ENCODE data around the gene WASF2.
A peak's percentile ranks its signal among the peaks of the same experiment; 100 is the strongest.

WASF2 gene

DNA sequence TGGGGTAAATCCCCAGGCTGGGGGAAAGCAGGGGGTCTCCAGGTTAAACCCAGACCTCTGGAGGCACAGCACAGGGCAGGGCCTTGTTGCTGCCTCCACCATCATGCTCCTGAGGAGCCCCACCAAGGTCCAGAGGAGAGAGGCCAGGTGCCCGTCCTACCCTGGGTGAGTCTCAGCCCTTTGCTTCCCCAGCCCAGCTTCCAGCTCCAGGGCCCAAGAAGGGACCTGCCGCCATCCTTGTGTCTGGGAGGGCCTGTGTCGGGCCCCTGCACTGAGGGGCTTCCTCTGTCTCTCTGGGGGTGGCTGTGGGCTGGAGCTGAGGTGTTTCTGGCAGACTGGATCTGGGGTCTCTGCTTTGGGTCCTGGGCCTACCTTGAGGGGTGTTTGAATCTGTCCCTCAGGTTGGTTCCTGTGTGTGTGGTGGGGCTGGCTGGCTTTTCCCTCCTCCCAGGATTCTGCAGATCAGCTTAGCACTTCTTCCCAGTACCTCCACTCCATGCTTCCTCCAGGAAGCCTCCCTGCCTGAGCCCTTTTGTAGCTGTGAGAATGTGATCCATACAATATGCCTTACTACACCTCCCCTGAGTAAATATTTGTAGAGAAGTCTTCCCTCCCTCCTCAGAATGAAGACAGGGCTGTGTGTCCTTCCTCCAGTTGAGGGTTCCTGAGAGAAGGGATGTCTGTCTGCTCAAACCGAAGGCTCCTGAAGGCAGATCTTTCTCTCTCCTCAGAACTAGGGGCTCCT lies 91.4 kb downstream of the WASF2 start:
- DNase-seq, result no peak
- Histone ChIP-seq H3K14ac (ENCODE audit: low read length) (no peak overlapping the region), H3K4me3 (ENCODE audit: low read depth, low read length) (no peak overlapping the region), H3K18ac (ENCODE audit: low read length) (no peak overlapping the region), H3K23ac (ENCODE audit: low read length) (no peak overlapping the region), H3K9ac (ENCODE audit: low read length) (no peak overlapping the region), H2BK12ac (ENCODE audit: low read length) (no peak overlapping the region), H4K12ac (ENCODE audit: low read depth, low read length) (no peak overlapping the region), H3K79me1 (ENCODE audit: low read length) (no peaks in the 10 kb centered on the region), H2AFZ (ENCODE audit: insufficient read depth, low read length, poor library complexity) (no peak overlapping the region), H4K8ac (ENCODE audit: low read depth, low read length) (no peak overlapping the region), H2AK5ac (ENCODE audit: low read length) (no peak overlapping the region), H3K27ac (ENCODE audit: low read depth, low read length) (no peak overlapping the region), H3K4ac (ENCODE audit: low read depth, low read length) (no peak overlapping the region), H3K4me1 (ENCODE audit: control insufficient read depth in 1 of 2, insufficient read depth in 2 of 2, low read length in 2 of 2) (peaks cover 5 to 9% of the 10 kb centered on the region in 2 experiments), H3K36me3 (ENCODE audit: control insufficient read depth in 1 of 2, insufficient read depth in 2 of 2, low read length in 2 of 2) (no peaks in the 10 kb centered on the region), H4K91ac (ENCODE audit: low read depth, low read length) (no peak overlapping the region), H3K27me3 (ENCODE audit: insufficient read depth, low read length) (no peaks in the 10 kb centered on the region), H2BK120ac (ENCODE audit: insufficient read depth, low read length, poor library complexity) (no peak overlapping the region), H2BK5ac (ENCODE audit: low read depth, low read length, poor library complexity) (no peak overlapping the region), H3K79me2 (ENCODE audit: control insufficient read depth, insufficient read depth, low read length, poor library complexity) (no peaks in the 10 kb centered on the region), H3K9me3 (ENCODE audit: insufficient read depth, low read depth, low read length) (peaks cover 4% of the 10 kb centered on the region), H3K4me2 (ENCODE audit: low read length) (no peak overlapping the region)
- no CpG with 5 or more reads among the region's 4 CpGs for WGBS (ENCODE audit: extremely low coverage, insufficient coverage, insufficient read length)

DNA sequence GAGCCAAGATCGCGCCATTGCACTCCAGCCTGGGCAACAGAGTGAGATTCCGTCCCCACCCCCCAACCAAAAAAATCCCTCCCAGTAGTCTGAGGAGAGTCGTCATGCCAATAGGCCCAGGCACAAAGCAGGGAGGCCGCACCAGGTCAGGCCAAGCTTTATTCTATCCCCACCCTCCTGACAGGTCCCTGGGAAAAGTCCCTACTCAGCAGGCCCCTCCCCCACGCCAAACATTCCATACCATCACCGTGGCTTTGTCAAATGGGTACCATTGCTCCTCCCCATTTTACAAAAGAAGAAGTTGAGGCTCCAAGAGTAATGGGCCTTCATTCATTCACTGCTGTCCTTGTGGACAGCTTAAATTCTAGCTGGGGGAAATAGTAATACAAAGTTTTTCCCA lies 92.2 kb downstream of the WASF2 start:
- Histone ChIP-seq H3K18ac (ENCODE audit: low read length) (no peak overlapping the region), H3K27me3 (ENCODE audit: insufficient read depth, low read length) (no peaks in the 10 kb centered on the region), H3K14ac (ENCODE audit: low read length) (no peak overlapping the region), H2AFZ (ENCODE audit: insufficient read depth, low read length, poor library complexity) (no peak overlapping the region), H3K4ac (ENCODE audit: low read depth, low read length) (no peak overlapping the region), H3K4me1 (ENCODE audit: control insufficient read depth in 1 of 2, insufficient read depth in 2 of 2, low read length in 2 of 2) (peaks cover 2 to 8% of the 10 kb centered on the region in 2 experiments), H4K12ac (ENCODE audit: low read depth, low read length) (no peak overlapping the region), H3K23ac (ENCODE audit: low read length) (no peak overlapping the region), H3K36me3 (ENCODE audit: control insufficient read depth in 1 of 2, insufficient read depth in 2 of 2, low read length in 2 of 2) (no peaks in the 10 kb centered on the region), H2BK120ac (ENCODE audit: insufficient read depth, low read length, poor library complexity) (no peak overlapping the region), H3K79me1 (ENCODE audit: low read length) (no peaks in the 10 kb centered on the region), H3K9me3 (ENCODE audit: insufficient read depth, low read depth, low read length) (peaks cover 4% of the 10 kb centered on the region), H2AK5ac (ENCODE audit: low read length) (no peak overlapping the region), H2BK12ac (ENCODE audit: low read length) (no peak overlapping the region), H3K27ac (ENCODE audit: low read depth, low read length) (no peak overlapping the region), H3K9ac (ENCODE audit: low read length) (no peak overlapping the region), H2BK5ac (ENCODE audit: low read depth, low read length, poor library complexity) (no peak overlapping the region), H3K4me2 (ENCODE audit: low read length) (no peak overlapping the region), H3K4me3 (ENCODE audit: low read depth, low read length) (no peak overlapping the region), H4K8ac (ENCODE audit: low read depth, low read length) (no peak overlapping the region), H4K91ac (ENCODE audit: low read depth, low read length) (no peak overlapping the region), H3K79me2 (ENCODE audit: control insufficient read depth, insufficient read depth, low read length, poor library complexity) (no peaks in the 10 kb centered on the region)
- DNase-seq, result no peak
- WGBS (ENCODE audit: extremely low coverage, insufficient coverage, insufficient read length), result no CpG with 5 or more reads among the region's 7 CpGs

DNA sequence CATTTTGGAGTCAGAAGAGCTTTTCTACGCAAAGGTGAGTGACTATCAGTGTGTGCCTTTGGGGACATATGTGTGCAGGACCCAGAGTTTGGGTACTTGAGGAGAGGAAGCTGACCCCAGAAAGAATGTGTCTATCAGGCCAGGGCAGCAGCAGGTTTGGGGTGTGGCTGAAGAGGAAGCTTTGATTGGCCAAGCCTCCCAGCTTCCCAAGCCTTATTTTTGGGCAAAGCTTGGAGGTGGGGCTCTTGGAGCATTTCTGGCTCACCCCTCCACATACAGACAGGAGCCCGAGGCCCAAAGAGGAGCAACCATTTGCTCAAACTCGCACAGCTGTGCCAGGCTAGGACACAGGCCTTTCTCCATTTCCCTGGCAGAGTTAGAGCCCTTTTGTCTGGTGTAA lies 92.9 kb downstream of the WASF2 start:
- Histone ChIP-seq H3K9ac (ENCODE audit: low read length) (no peak overlapping the region), H2BK120ac (ENCODE audit: insufficient read depth, low read length, poor library complexity) (no peak overlapping the region), H3K4me2 (ENCODE audit: low read length) (no peak overlapping the region), H2BK12ac (ENCODE audit: low read length) (no peak overlapping the region), H3K4ac (ENCODE audit: low read depth, low read length) (no peak overlapping the region), H4K12ac (ENCODE audit: low read depth, low read length) (no peak overlapping the region), H2AK5ac (ENCODE audit: low read length) (no peak overlapping the region), H2AFZ (ENCODE audit: insufficient read depth, low read length, poor library complexity) (no peak overlapping the region), H3K79me1 (ENCODE audit: low read length) (peaks cover 2% of the 10 kb centered on the region), H3K36me3 (ENCODE audit: control insufficient read depth in 1 of 2, insufficient read depth in 2 of 2, low read length in 2 of 2) (no peaks in the 10 kb centered on the region), H3K9me3 (ENCODE audit: insufficient read depth, low read depth, low read length) (peaks cover 2% of the 10 kb centered on the region), H3K4me1 (ENCODE audit: control insufficient read depth in 1 of 2, insufficient read depth in 2 of 2, low read length in 2 of 2) (peaks cover 2 to 8% of the 10 kb centered on the region in 2 experiments), H3K4me3 (ENCODE audit: low read depth, low read length) (no peak overlapping the region), H3K14ac (ENCODE audit: low read length) (no peak overlapping the region), H2BK5ac (ENCODE audit: low read depth, low read length, poor library complexity) (no peak overlapping the region), H3K23ac (ENCODE audit: low read length) (no peak overlapping the region), H3K79me2 (ENCODE audit: control insufficient read depth, insufficient read depth, low read length, poor library complexity) (no peaks in the 10 kb centered on the region), H4K91ac (ENCODE audit: low read depth, low read length) (no peak overlapping the region), H3K18ac (ENCODE audit: low read length) (no peak overlapping the region), H3K27me3 (ENCODE audit: insufficient read depth, low read length) (no peaks in the 10 kb centered on the region), H3K27ac (ENCODE audit: low read depth, low read length) (no peak overlapping the region), H4K8ac (ENCODE audit: low read depth, low read length) (no peak overlapping the region)
- no peak for DNase-seq
- WGBS (ENCODE audit: extremely low coverage, insufficient coverage, insufficient read length), result no CpG with 5 or more reads among the region's 3 CpGs

DNA sequence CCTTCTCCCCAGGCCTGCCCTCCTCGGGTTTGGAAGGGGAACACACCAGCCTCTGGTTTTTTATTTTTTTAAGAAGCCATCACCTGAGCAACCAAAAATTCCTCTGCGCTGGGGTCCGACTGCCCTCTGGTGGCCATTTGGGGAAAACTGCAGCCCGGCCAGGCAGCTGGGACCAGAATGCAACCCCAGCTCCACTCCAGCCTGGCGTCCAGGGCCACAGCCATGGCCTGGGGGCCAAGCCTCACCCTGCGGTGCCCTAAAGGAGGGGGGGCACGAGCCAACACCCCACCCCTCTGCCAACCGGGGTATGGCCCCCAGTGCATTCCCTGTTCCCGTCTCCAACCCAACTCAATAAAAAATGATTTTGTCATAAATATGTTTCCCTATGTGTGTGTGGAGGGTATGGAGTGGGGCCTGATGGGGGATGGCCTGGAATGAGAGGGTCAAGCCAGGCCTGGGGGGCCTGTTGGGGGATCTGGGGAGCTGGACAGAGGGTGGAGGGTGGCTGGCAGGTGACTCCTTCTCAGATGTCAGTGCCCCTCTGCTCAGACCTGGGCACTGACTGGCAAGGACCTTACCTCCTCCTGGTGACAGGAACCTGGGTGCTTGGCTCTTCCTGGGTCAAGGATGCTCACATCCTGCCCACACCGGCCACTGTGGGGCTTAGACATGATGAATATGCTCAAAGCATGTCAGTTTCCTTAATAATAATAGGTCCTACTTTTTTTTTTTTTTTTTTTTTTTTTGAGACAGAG lies 94.3 kb downstream of the WASF2 start:
- H3K4me3 ChIP-seq (ENCODE audit: low read depth, low read length), result no peak overlapping the region
- H3K14ac ChIP-seq (ENCODE audit: low read length), result no peak overlapping the region
- peak; percentile 63 to 87 for DNase-seq
- no peak overlapping the region for H3K4ac ChIP-seq (ENCODE audit: low read depth, low read length)
- peaks cover 2% of the 10 kb centered on the region for H3K79me1 ChIP-seq (ENCODE audit: low read length)
- H3K4me1 ChIP-seq (ENCODE audit: control insufficient read depth in 1 of 2, insufficient read depth in 2 of 2, low read length in 2 of 2), result peaks cover 2 to 13% of the 10 kb centered on the region in 2 experiments
- H3K27me3 ChIP-seq (ENCODE audit: insufficient read depth, low read length), result no peaks in the 10 kb centered on the region
- H3K36me3 ChIP-seq (ENCODE audit: control insufficient read depth in 1 of 2, insufficient read depth in 2 of 2, low read length in 2 of 2), result no peaks in the 10 kb centered on the region
- H3K9ac ChIP-seq (ENCODE audit: low read length), result no peak overlapping the region
- no peak overlapping the region for H3K18ac ChIP-seq (ENCODE audit: low read length)
- H2AK5ac ChIP-seq (ENCODE audit: low read length), result no peak overlapping the region
- H3K27ac ChIP-seq (ENCODE audit: low read depth, low read length), result no peak overlapping the region
- no peak overlapping the region for H2AFZ ChIP-seq (ENCODE audit: insufficient read depth, low read length, poor library complexity)
- H3K79me2 ChIP-seq (ENCODE audit: control insufficient read depth, insufficient read depth, low read length, poor library complexity), result no peaks in the 10 kb centered on the region
- H4K91ac ChIP-seq (ENCODE audit: low read depth, low read length), result no peak overlapping the region
- H3K4me2 ChIP-seq (ENCODE audit: low read length), result no peak overlapping the region
- no peak overlapping the region for H4K12ac ChIP-seq (ENCODE audit: low read depth, low read length)
- H2BK120ac ChIP-seq (ENCODE audit: insufficient read depth, low read length, poor library complexity), result no peak overlapping the region
- H3K9me3 ChIP-seq (ENCODE audit: insufficient read depth, low read depth, low read length), result peaks cover 2% of the 10 kb centered on the region
- H2BK12ac ChIP-seq (ENCODE audit: low read length), result no peak overlapping the region
- no peak overlapping the region for H4K8ac ChIP-seq (ENCODE audit: low read depth, low read length)
- WGBS (ENCODE audit: extremely low coverage, insufficient coverage, insufficient read length), result no CpG with 5 or more reads among the region's 10 CpGs
- H2BK5ac ChIP-seq (ENCODE audit: low read depth, low read length, poor library complexity), result no peak overlapping the region
- H3K23ac ChIP-seq (ENCODE audit: low read length), result no peak overlapping the region

Data from trophoblast cell (in vitro differentiated cells and primary cell).